Activated CD8-positive, alpha-beta memory T cell treated with anti-CD3 and anti-CD28 coated beads, Interleukin-2, amount 50 U/mL, for 24 hours (primary cell): ENCODE measurements around the gene COL18A1.

Experiments
- DNase-seq: peaks from one replicate; pipeline ENCODE4 v3.0.0-alpha.2; 2020; ENCODE audit errors: extremely low read depth

COL18A1 gene

GRCh38 chr21:45507888-45508508, 103.0 kb downstream of the COL18A1 start:
- no peak for DNase-seq

GRCh38 chr21:45508607-45509565, 103.9 kb downstream of the COL18A1 start:
- no peak for DNase-seq

- DNase-seq: no peak
Observed at GRCh38 chr21:45509566-45510465, 104.9 kb downstream of the COL18A1 start.

- no peak for DNase-seq
Observed at GRCh38 chr21:45510466-45510955, 105.5 kb downstream of the COL18A1 start.

GRCh38 chr21:45511007-45511406, 106.0 kb downstream of the COL18A1 start:
- DNase-seq: no peak

- DNase-seq: no peak
Observed at GRCh38 chr21:45511661-45512431, 106.9 kb downstream of the COL18A1 start.

GRCh38 chr21:45512626-45513002, 107.6 kb downstream of the COL18A1 start:
- no peak for DNase-seq

GRCh38 chr21:45513003-45513717, 108.2 kb downstream of the COL18A1 start:
- no peak for DNase-seq

- no peak for DNase-seq
Observed at GRCh38 chr21:45513741-45514310, 108.9 kb downstream of the COL18A1 start.

- DNase-seq: no peak
Observed at GRCh38 chr21:45514311-45515021, 109.5 kb downstream of the COL18A1 start.

- DNase-seq: no peak
Observed at GRCh38 chr21:45515241-45516061, 110.5 kb downstream of the COL18A1 start.

- no peak for DNase-seq
Observed at GRCh38 chr21:45516071-45516670, 111.2 kb downstream of the COL18A1 start.

GRCh38 chr21:45516671-45517151, 111.7 kb downstream of the COL18A1 start:
- no peak for DNase-seq

- no peak for DNase-seq
Observed at GRCh38 chr21:45517249-45518065, 112.5 kb downstream of the COL18A1 start.

- no peak for DNase-seq
Observed at GRCh38 chr21:45518742-45519141, 113.8 kb downstream of the COL18A1 start.

- no peak for DNase-seq
Observed at GRCh38 chr21:45519182-45519581, 114.2 kb downstream of the COL18A1 start.

- no peak for DNase-seq
Observed at GRCh38 chr21:45521241-45521640, 116.3 kb downstream of the COL18A1 start.
